Measurements from ENCODE around the gene AOPEP. TPM values are rescaled to one million over a fixed set of nuclear protein-coding genes. Genes with fewer than 3 reads are reported as not detected.

Gene AOPEP
- total and polyA plus RNA-seq, 2 of the 13 experiments (the other 11 are each of a cell fraction or from before 2014, with no cell fraction given): 22.2 to 41.6 TPM

DNA sequence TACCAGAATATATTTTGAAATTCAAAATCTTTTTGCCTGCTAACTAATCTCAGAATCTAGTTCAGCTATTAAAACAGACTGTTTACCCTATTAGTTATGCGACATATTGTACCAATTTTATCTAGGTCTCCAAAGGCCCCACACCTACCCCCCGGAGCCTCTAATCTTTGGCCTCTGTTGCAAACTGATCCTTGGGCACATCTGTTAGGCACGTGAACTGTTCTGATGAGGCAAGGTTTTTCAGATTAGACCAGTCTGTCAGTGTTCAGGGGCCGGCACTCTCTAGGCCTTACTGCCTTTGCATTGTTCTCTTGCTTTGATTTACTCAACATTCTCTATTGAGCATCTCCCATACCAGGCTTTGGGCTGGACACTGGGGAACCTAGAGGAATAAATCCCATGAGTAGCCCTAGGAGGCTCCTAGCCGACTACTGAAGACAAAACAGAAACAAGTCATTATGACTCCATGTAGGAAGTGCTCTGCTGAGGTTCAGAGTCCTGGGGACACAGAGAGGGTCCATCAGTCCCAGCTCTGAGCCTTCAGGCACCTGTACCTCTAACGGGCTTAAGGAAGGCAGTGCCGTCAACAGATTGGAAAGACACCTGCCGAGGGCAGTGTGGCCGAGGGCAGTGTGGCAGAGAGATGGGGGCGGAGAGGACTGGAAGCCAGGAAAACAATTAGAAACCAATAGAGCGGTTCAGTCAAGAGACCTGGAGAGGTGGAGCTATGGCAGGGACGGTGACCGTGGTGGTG lies 245.1 kb downstream of the AOPEP start (continued):
- TF ChIP-seq, protein P1, sequence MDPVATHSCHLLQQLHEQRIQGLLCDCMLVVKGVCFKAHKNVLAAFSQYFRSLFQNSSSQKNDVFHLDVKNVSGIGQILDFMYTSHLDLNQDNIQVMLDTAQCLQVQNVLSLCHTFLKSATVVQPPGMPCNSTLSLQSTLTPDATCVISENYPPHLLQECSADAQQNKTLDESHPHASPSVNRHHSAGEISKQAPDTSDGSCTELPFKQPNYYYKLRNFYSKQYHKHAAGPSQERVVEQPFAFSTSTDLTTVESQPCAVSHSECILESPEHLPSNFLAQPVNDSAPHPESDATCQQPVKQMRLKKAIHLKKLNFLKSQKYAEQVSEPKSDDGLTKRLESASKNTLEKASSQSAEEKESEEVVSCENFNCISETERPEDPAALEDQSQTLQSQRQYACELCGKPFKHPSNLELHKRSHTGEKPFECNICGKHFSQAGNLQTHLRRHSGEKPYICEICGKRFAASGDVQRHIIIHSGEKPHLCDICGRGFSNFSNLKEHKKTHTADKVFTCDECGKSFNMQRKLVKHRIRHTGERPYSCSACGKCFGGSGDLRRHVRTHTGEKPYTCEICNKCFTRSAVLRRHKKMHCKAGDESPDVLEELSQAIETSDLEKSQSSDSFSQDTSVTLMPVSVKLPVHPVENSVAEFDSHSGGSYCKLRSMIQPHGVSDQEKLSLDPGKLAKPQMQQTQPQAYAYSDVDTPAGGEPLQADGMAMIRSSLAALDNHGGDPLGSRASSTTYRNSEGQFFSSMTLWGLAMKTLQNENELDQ (CRISPR knock-in tag; IDR thresholded peaks at IDR 0.05; ENCODE audit: borderline replicate concordance): no peak
- TF ChIP-seq MIER3 (CRISPR knock-in tag; IDR thresholded peaks at IDR 0.05; ENCODE audit: borderline replicate concordance) (peak; percentile 78; the same call in 1 of the 2 replicates), ZBTB7B (CRISPR knock-in tag; IDR thresholded peaks at IDR 0.05) (peak; percentile 76), ELF3 (CRISPR knock-in tag; IDR thresholded peaks at IDR 0.05) (peak; percentile 68), CHD4 (IDR thresholded peaks at IDR 0.05; ENCODE audit: borderline replicate concordance, low read length) (0 out of 2 replicates have a peak, but pooled peaks have one; percentile 68), ZNF230 (CRISPR knock-in tag; IDR thresholded peaks at IDR 0.05) (no peak)
- TF ChIP-seq, protein P2, sequence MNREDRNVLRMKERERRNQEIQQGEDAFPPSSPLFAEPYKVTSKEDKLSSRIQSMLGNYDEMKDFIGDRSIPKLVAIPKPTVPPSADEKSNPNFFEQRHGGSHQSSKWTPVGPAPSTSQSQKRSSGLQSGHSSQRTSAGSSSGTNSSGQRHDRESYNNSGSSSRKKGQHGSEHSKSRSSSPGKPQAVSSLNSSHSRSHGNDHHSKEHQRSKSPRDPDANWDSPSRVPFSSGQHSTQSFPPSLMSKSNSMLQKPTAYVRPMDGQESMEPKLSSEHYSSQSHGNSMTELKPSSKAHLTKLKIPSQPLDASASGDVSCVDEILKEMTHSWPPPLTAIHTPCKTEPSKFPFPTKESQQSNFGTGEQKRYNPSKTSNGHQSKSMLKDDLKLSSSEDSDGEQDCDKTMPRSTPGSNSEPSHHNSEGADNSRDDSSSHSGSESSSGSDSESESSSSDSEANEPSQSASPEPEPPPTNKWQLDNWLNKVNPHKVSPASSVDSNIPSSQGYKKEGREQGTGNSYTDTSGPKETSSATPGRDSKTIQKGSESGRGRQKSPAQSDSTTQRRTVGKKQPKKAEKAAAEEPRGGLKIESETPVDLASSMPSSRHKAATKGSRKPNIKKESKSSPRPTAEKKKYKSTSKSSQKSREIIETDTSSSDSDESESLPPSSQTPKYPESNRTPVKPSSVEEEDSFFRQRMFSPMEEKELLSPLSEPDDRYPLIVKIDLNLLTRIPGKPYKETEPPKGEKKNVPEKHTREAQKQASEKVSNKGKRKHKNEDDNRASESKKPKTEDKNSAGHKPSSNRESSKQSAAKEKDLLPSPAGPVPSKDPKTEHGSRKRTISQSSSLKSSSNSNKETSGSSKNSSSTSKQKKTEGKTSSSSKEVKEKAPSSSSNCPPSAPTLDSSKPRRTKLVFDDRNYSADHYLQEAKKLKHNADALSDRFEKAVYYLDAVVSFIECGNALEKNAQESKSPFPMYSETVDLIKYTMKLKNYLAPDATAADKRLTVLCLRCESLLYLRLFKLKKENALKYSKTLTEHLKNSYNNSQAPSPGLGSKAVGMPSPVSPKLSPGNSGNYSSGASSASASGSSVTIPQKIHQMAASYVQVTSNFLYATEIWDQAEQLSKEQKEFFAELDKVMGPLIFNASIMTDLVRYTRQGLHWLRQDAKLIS (CRISPR knock-in tag; IDR thresholded peaks at IDR 0.05): no peak
- TF ChIP-seq, protein P3, sequence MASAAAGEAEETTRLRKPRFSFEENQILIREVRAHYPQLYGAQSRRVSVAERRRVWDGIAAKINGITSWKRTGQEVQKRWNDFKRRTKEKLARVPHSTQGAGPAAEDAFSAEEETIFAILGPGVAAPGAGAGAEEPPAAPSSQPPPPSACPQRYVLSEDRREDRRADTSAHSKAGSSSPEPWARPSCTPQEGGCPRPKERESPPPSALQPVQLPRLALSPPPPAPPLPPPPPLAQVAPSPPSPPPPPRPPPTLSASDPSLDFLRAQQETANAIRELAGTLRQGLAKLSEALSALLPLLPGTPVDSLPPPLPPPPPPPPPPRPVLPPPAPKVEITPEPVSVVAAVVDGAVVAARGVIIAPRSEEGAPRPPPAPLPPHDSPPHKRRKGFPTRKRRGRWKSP (CRISPR knock-in tag; IDR thresholded peaks at IDR 0.05): peak; percentile 46; the same call in 1 of the 2 replicates
- TF ChIP-seq, protein P4, sequence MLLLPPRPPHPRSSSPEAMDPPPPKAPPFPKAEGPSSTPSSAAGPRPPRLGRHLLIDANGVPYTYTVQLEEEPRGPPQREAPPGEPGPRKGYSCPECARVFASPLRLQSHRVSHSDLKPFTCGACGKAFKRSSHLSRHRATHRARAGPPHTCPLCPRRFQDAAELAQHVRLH (CRISPR knock-in tag; IDR thresholded peaks at IDR 0.05; ENCODE audit: borderline replicate concordance, low read depth): peak; percentile 80; the same call in 1 of the 2 replicates
- TF ChIP-seq, protein P5, sequence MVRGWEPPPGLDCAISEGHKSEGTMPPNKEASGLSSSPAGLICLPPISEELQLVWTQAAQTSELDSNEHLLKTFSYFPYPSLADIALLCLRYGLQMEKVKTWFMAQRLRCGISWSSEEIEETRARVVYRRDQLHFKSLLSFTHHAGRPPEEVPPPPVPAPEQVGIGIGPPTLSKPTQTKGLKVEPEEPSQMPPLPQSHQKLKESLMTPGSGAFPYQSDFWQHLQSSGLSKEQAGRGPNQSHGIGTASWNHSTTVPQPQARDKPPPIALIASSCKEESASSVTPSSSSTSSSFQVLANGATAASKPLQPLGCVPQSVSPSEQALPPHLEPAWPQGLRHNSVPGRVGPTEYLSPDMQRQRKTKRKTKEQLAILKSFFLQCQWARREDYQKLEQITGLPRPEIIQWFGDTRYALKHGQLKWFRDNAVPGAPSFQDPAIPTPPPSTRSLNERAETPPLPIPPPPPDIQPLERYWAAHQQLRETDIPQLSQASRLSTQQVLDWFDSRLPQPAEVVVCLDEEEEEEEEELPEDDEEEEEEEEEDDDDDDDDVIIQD (CRISPR knock-in tag; IDR thresholded peaks at IDR 0.05; ENCODE audit: low read depth): peak; percentile 75; the same call in 1 of the 2 replicates
- TF ChIP-seq, protein P6, sequence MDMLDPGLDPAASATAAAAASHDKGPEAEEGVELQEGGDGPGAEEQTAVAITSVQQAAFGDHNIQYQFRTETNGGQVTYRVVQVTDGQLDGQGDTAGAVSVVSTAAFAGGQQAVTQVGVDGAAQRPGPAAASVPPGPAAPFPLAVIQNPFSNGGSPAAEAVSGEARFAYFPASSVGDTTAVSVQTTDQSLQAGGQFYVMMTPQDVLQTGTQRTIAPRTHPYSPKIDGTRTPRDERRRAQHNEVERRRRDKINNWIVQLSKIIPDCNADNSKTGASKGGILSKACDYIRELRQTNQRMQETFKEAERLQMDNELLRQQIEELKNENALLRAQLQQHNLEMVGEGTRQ (IDR thresholded peaks at IDR 0.05; ENCODE audit: low read depth, low read length): no peak
- TF ChIP-seq, protein P6 (CRISPR knock-in tag; IDR thresholded peaks at IDR 0.05; ENCODE audit: borderline replicate concordance): 0 out of 2 replicates have a peak, but pooled peaks have one; percentile 51
- TF ChIP-seq, protein P7, sequence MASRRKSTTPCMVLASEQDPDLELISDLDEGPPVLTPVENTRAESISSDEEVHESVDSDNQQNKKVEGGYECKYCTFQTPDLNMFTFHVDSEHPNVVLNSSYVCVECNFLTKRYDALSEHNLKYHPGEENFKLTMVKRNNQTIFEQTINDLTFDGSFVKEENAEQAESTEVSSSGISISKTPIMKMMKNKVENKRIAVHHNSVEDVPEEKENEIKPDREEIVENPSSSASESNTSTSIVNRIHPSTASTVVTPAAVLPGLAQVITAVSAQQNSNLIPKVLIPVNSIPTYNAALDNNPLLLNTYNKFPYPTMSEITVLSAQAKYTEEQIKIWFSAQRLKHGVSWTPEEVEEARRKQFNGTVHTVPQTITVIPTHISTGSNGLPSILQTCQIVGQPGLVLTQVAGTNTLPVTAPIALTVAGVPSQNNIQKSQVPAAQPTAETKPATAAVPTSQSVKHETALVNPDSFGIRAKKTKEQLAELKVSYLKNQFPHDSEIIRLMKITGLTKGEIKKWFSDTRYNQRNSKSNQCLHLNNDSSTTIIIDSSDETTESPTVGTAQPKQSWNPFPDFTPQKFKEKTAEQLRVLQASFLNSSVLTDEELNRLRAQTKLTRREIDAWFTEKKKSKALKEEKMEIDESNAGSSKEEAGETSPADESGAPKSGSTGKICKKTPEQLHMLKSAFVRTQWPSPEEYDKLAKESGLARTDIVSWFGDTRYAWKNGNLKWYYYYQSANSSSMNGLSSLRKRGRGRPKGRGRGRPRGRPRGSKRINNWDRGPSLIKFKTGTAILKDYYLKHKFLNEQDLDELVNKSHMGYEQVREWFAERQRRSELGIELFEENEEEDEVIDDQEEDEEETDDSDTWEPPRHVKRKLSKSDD (CRISPR knock-in tag; IDR thresholded peaks at IDR 0.05; ENCODE audit: low read depth): no peak
